GM19035 (cell line): ENCODE measurements around the gene PLPP4.

Source experiments
- ATAC-seq: cut with Tn5 transposase; IDR thresholded peaks from one replicate; pipeline ENCODE4 v1.9.1; 2021; ENCODE audit not compliant: unreplicated experiment

PLPP4 gene

DNA sequence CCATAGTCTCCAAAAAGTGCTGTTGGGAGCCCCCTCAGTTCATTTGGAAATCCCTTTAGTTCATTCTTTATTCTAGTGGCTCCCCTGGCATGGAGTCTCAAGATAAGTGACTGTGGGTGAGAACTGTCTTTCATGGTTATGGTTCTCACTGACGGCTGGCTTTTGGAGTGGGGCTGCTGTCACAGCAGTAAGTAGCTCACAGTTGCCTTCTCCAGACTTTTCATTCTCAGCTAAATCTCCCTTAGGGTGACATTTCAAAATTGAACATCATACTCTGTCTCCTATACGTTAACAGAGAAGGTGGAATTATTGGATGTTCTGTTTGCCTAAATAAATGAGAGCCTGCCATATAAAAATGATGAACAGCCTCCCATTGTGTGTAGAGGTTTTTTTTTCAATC lies 58.7 kb downstream of the PLPP4 start:
- ATAC-seq, result no peak

DNA sequence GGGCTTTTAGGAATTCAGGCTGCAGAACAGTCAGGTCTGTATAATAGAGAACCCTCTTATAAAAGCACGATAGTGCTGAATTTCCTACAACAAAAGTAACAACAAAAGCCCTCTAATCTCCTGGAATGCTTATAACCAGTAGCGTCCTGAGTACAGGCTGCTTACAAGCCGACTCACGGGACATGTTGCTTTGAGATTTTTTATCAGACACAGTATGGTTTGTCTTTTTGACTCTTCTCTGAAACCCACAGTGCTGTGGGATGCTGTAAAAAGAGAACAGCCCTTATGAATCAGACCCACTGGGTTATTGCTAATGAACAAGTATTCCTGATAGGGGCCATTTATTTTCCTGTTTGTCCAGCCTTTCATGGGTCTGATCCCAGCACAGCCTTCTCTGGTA lies 59.4 kb downstream of the PLPP4 start:
- ATAC-seq, result no peak

DNA sequence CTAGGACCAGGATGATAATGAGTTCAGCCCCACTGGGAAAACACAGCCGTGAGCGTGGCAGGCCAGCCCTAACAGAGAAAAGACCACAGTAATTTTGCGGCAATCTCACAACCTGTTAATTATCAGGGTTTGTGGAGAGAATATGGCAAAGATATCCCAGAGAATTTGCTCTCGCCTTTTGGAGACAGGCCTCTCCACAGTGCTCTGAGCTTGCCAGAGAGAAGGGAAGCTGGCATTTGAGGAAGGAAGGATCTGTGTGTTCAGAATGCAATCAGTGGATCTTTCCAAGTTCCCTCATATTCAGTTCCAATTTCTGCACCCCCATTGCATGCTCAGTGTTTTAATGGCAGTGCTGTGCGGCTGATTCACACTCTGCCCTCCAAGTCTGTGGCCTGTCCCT lies 60.2 kb downstream of the PLPP4 start:
- no peak for ATAC-seq

DNA sequence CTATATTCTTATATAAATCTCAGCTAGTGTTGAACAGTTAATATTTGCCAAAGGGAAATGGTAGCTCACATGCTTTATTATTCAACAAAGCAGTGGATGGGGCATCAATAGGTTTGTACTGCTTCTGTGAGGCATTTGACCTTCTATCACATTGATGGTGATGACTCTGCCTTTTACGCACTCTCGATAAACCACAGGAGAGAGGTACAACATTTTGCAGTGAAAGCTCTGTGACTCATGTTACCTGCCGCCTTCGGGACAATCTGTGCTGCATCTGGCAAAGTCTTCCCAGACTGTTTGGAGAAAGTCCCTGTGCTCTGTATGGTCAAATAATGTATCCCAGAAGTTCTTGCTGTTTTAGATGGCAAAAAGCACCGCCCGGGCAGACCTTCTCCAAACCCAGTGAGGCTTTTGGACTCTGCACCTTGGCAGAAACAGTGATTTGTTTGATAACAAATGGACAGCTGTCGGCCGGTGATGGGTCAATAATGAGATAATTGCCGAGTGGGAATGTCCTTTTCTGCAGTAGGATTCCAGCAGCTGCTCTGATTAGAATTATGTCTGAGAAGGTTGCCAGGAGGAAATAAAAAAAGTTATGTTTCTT lies 61.0 kb downstream of the PLPP4 start:
- ATAC-seq, result no peak

DNA sequence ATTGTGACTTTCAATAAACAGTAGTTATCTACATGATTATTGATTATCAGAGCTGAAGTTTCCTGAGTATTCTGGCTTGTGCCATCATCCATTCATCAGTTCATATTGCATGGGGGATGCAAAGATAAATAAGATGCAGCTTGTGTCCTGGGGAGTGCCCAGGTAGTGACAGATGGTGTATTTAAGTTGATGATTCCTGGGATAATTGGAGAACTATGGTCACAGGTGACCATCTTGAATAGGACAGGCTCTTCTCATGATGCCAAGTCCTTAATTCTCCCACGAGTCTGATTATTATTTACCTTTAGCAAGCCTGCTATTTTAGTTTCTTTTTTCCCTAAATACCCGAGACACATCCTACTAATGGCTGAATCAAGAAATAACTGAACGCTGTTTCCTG lies 64.9 kb downstream of the PLPP4 start:
- no peak for ATAC-seq

DNA sequence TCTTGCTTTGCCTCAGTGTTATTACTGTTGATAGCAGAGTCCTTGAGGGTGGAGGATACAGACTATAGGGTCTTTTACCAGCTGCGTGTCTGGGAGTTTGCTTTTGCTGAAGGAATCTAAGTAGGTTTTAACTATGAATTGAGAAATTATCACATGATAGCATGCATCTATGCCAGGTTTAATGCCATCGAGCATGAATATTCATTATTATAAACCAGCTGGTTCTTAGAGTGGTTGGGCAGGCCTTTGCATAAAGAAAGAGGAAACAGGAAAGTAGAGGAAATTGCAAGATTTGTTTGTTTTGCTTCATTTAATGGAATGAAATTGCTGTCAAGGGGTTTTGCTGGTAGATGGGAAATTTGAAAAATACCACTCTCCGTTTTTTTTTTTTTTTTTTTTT lies 70.7 kb downstream of the PLPP4 start:
- no peak for ATAC-seq

DNA sequence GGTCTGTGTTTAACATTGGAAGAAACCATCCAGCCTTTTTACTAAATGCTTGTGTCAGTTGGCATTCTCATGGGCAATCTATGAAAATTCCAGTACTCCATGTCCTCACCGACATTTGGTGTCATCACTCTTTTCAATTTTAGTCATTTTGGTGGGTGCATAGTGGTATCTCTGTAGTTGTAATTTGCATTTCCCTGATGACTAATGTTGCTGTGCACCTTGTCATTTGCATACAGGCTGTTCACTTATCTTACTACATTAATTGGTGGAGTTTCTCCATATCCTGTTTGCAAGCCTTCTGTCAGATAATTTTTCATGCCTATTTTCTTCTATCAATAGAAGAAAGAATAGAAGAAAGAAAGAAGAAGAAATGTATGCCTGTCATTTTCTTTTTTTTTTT lies 73.7 kb downstream of the PLPP4 start:
- ATAC-seq, result no peak

DNA sequence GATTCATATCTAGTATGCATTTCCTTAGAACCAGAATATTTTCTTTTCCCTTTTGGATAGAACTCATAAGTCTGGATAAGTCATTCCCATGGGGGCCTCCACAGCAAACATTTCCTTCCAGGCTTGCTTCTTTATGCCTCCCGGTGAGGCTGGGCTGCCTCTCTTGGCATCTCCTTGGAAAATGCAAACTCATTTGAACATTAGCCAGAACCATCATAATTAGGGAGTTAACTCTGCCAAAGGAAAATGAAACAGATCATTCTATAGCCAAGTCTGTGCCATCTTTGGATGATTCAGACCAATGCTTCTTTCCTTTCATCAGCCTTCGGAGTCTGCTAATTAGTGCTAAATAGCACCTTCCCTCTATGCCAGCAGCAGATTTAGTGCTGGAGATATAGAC lies 81.1 kb downstream of the PLPP4 start:
- ATAC-seq, result no peak

DNA sequence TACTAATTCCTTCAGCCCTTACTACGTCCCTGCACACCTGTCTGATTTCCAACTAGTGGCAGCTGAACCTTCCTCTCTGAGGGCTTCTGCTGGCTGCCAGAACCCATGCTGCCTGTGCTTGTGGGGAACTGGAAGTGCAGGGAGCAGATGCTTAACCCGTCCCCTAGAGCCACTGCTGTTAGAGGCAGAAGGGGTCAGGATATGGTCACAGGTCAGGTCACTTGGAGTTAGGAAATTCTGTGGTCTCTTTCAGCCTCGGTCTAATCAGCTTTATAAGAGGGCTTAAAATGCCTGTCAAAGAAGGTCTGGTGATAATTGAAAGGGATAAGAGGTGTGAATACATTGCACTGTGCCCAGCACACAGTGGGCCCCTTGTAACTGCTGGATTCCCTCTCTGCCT lies 82.0 kb downstream of the PLPP4 start:
- ATAC-seq, result no peak

DNA sequence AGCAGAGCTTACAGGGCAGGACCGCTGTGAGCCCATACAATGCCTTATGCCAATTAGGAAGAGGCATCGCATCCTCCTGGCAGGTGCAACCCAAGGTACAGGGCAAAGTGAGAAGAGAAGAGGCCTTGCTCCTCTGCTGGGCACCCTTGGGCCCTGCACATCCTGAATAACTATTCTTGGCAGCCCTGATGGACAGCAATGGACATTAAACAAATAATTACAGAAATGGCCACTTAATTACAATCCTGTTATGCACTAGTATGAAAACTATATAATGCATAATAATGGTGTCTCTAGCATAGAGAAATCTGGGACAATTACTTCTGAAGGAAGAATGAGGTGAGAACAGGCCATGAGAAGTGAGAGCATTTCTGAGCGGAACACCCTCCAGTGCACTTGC lies 83.5 kb downstream of the PLPP4 start:
- ATAC-seq, result no peak

DNA sequence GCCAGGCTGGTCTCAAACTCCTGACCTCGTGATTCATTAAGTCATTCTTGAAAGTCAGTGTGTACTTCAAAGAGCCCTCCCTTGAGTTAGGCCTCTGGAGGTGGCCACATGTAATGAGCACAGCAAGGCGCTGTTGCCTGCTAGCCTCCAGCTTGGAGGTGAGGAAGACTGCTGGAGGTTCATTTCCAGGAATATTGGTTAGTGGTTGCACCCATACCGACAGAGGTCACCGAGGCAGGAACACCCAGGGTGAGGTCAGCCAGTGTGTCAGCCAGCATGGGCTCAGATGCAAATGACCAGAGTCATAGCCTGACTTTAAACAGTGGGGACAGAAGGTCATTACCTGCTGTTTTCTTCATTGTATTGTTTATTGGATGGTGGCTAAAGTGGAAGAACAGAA lies 85.0 kb downstream of the PLPP4 start:
- no peak for ATAC-seq

DNA sequence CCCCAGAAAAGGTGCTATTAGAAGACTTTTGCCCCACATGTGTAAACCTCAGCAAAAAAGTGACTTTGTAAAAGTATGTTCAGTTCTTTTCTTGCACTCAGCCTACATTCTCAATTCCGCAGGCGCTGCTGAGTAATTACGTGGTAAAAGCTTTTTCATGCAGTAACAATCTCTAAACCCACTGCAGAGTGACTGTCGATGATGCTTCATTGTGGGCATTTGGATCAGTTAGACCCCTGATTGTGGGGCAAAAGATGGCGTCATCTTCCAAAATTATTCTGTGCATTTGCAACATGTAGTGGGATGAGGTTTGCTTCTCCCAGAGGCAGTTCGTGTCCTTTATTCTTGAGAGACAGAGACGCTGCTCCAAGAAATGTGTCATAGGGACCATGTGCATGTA lies 85.6 kb downstream of the PLPP4 start:
- no peak for ATAC-seq

DNA sequence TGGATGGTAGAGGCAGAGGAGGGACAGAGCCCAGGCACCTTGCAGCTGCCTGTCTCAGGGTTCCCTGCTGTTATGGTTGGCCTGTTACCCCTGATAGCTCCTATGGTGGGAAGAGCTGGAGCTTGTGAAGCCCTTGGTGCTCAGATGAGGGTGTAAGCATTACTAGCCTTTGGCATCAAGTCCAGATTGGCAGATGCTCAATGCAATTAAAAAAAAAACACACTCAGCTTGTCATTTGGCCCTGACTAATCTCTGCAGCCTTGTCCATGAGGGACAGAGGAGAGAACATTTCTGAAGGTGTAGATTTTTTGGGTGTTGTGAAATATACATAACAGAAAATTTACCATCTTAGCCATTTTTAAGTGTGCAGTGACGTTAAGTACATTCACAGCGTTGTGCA lies 86.3 kb downstream of the PLPP4 start:
- no peak for ATAC-seq

DNA sequence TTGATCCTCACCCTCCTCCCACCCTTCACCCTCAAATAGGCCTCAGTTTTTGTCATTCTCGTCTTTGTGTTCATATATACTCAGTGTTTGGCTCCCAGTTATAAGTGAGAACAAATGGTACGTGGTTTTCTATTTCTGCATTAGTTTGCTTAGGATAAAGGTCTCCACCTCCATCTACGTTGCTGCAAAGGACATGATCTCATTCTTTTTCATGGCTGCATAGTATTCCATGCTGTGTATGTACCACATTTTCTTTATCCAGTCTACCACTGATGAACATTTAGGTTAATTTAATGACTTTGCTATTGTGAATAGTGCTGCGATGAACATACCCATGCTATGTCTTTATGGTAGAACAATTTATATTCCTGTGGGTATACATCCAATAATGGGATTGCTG lies 91.2 kb downstream of the PLPP4 start:
- ATAC-seq, result no peak

DNA sequence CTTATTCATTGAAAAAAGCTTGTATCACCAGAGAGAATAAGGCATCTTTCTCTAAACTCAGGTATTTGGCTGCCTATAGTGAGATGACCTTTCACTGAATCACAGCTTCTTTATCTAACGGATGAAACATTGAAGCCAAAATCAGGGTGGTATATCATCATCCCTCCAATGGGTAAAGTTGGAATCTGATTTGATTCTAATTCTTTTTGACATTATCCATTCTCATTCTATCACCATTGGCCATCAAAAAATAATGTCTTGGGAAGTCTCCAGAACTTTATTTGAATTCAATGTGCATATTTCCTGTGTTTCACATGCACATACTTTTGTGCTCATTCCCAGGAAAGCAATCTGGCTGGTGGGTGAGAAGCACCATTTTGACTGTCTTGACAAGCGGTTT lies 95.2 kb downstream of the PLPP4 start:
- ATAC-seq, result no peak

DNA sequence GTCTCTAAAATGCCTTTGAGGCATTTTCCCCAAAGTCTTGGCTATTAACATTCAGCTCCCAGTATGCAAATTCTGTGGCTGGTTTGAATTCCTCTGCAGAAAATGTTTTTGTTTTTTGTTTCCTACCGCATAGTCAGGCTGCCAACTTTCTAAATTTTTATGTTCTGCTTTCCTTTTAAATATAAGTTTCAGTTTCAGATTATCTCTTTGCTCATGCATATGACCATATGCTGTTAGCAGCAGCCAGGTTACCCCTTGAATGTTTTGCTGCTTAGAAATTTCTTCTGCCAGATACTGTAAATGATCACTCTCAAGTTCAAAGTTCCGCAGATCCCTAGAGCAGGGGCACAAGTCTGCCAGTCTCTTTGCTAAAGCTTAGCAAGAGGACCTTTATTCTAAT lies 96.9 kb downstream of the PLPP4 start:
- no peak for ATAC-seq

DNA sequence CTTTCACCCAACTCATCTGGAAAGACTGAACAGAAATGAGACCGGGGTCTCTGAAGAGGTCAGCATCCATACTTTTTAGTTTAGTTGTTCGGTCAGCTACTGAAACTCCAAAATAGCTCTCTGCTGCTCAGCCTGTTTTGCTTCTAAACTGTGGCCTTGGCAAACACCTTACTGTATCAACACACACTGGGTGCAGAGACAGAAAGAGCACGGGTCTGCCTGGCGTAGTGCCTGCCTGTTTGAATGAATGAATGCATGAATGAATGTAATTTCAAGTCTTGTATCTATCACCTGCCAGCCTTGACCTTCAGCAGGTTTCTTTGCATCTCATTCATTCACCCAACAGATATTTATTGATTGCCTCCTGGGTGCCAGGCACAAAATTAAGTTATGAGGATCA lies 98.4 kb downstream of the PLPP4 start:
- ATAC-seq, result no peak

DNA sequence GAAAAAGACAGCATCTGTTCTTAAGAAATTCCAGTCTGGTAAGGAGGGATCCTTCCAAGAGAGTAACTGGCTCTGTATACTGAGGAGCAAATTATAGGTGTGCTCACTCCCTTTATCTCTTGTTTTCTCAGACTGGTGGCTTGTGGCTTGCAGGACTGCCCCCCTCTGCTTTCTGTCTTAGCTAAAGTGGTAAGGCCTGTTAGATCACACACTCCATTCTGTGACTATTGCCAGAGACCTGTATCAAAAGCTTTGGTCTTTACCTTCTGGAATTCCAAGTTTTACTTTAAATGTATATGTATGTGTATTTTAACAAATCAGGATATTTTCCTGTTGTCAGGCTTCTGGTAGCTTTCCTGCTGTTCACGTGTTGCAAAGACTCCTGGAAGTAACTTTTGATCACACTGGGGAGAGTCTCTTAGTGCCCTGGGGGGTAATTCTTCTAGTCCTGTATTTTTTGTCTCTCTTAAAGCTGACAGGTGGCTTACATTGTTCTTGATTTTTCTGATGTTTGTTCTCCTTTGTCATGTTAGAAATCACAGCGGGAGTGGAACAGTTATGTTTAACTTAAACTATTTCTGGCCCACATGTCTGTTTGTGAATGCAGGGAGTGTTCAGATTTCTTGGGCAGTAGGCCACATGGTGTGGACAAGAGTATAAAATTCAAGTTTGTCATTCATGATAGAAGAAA lies 99.0 kb downstream of the PLPP4 start:
- ATAC-seq, result no peak

DNA sequence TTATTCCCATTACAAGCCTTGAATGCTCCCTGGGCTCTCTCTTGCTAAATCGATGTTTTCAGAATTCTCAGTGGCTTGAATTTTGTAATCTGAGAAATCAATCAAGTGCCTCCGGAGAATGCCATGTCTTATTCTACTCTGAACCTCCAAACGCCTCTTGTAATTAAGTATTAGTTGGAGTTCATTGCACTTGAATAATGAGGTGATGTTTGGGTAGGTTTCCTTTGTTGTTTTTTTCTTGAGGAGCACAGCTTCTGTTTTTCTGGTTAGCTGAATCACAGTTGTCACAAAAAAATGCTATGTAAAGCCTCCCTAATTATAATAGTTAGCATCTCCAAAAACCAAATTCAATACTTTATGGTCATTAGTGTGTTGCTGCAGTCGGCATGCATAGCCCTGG lies 100.3 kb downstream of the PLPP4 start:
- no peak for ATAC-seq

DNA sequence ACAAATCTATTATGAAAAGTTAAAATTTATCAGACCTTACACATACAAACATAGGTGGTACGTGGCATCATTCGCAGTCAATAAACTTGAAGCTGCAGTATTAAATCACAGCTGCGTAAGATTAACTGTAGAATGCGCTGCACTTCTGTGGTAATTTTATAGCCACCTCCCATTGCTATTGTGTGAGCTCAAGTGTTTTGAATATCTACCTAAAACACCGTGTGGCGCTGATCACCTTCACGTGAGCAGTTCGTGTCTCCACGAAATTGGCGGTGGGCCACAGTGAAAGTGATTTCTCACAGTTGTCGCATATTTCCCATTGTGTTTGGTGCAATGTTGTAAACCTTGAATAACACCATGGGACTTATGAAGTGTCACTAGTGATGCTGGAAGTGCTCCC lies 102.8 kb downstream of the PLPP4 start:
- ATAC-seq, result no peak

DNA sequence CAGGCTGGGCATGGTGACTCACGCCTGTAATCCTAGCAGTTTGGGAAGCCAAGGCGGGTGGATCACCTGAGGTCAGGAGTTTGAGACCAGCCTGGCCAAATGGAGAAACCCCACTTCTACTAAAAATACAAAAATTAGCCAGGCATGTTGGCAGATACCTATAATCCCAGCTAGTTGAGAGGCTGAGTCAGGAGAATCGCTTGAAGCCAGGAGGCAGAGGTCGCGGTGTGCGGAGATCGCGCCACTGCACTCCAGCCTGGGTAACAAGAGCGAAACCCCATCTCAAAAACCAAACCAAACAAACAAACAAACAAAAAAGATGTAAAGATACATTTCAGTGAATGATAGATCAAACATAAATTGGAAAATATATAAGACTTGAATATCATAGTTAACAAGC lies 105.9 kb downstream of the PLPP4 start:
- ATAC-seq, result no peak

DNA sequence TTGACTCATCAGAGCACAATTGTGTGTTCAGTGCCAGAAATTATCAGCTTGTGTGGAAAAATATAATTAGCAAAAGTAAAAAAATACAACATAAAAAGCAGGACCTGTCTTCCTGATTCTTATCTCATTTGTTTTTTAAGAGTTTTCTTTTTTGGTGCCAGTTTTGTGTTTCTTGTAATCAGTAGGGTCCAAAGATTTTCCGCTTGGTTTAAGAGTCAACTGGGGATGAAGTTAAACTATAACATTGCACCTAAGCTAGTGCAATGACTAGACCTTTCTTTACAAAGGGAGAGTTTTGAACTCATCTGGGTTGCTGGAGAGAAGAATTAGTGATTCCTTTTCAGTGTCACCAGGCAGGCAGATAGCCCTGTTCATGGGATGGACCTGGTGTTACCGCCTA lies 113.4 kb downstream of the PLPP4 start:
- no peak for ATAC-seq

DNA sequence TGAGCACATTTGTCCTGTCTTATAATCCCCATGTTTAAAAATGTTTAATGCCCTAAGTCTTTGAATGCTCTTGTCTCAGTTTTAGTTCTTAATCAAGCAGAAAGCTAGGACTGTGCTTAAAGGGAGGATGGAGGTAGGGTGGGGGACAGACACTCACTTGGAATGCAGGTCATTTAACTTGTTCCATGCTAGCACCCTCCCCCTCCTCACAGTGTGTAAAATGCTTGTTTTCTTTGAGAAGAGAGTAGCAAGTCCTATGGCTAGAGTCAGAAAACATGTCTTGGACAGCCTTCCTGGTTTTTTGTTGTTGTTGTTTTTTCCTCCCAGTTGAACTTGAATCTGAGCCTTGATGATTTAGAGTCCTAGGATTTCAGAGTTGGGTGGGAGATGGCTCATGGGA lies 114.2 kb downstream of the PLPP4 start:
- ATAC-seq, result no peak
